KMS-11 (cell line): ENCODE measurements around the gene MYO15A.

ENCODE experiments used
- H2AFZ ChIP-seq: fragments of 200-600 bp; sonication (generic); 2 replicates; pipeline ENCODE4 v1.6.1; 2016; ENCODE audit warnings: antibody characterized with exemption, mixed run types, low read depth
- H3K27ac ChIP-seq: fragments of 200-600 bp; sonication (generic); 2 replicates; pipeline ENCODE4 v1.6.1; 2016; ENCODE audit warnings: mild to moderate bottlenecking, mixed run types
- H3K27me3 ChIP-seq: fragments of 200-600 bp; sonication (generic); 2 replicates; pipeline ENCODE4 v1.6.1; 2017; ENCODE audit warnings: mild to moderate bottlenecking, low read depth, mixed run types, moderate library complexity; ENCODE audit not compliant: insufficient read depth
- H3K36me3 ChIP-seq: fragments of 200-600 bp; sonication (generic); 2 replicates; pipeline ENCODE4 v1.6.1; 2017; ENCODE audit warnings: mild to moderate bottlenecking, mixed run types; ENCODE audit not compliant: insufficient read depth
- H3K4me1 ChIP-seq: fragments of 200-600 bp; sonication (generic); 2 replicates; pipeline ENCODE4 v1.6.1; 2016; ENCODE audit warnings: mild to moderate bottlenecking, low read depth, mixed run types; ENCODE audit not compliant: poor library complexity, severe bottlenecking
- H3K4me2 ChIP-seq: fragments of 200-600 bp; sonication (generic); 2 replicates; pipeline ENCODE4 v1.7.0; 2016; ENCODE audit warnings: mild to moderate bottlenecking, mixed run types
- H3K4me3 ChIP-seq: fragments of 200-600 bp; sonication (generic); IDR thresholded peaks from 2 replicates; pipeline ENCODE4 v1.6.1; 2017; ENCODE audit warnings: low read depth, low read length, mixed read lengths; ENCODE audit not compliant: insufficient read depth
- H3K79me2 ChIP-seq: fragments of 200-600 bp; sonication (generic); 2 replicates; pipeline ENCODE4 v1.6.1; 2016; ENCODE audit warnings: low read depth, mixed run types; ENCODE audit not compliant: insufficient read depth
- H3K9ac ChIP-seq: fragments of 200-600 bp; sonication (generic); 2 replicates; pipeline ENCODE4 v1.6.1; 2016; ENCODE audit warnings: mild to moderate bottlenecking, mixed run types
- H4K20me1 ChIP-seq: fragments of 200-600 bp; sonication (generic); 2 replicates; pipeline ENCODE4 v1.6.1; 2016; ENCODE audit warnings: mild to moderate bottlenecking, mixed run types; ENCODE audit not compliant: insufficient read depth
- CTCF ChIP-seq: fragments of 200-600 bp; sonication (generic); conservative IDR thresholded peaks from 2 replicates; pipeline ENCODE4 v1.6.1; 2017; ENCODE audit warnings: low read depth, mild to moderate bottlenecking, antibody characterized with exemption, low read length, moderate library complexity, mixed read lengths

Gene MYO15A

DNA sequence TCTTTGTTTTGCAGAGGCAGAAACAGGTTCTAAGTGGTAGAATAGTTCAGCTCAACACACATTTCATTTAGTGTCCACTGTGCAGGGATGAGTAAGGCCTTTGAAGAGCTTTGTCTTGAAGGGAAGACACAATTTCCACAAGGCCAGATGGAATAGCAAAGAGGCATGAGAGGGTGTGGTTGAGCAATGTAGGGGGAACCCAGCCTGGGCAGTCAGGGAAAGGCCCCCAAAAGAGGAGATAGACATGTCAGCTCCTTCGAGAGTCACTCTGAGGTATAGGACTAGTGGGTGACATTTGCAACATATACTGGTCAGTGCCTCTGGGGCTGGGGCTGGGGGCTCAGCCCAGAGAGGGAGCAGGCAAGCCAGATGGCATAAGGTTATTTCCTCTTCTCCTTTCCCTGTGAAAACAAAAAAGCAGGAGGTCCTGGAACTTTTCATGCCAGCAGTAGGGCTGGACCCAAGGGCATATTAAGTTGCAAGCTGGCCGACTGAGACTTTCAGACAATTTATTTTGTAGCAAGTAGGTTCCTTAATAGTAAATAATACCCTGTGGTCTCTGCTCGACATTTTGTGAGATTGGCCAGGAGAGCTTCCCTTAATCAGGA is 82.2 kb downstream of the MYO15A start:
- H2AFZ ChIP-seq, result no peak overlapping the region
- peaks cover 25% of the 10 kb centered on the region for H3K4me1 ChIP-seq
- H3K4me2 ChIP-seq, result no peak overlapping the region
- TF ChIP-seq CTCF, result no peak
- no peak overlapping the region for H3K9ac ChIP-seq
- H3K27ac ChIP-seq, result no peak overlapping the region
- H3K4me3 ChIP-seq, result no peak overlapping the region
- no peaks in the 10 kb centered on the region; the same call in 1 of the 2 replicates for H4K20me1 ChIP-seq
- H3K27me3 ChIP-seq, result no peaks in the 10 kb centered on the region
- H3K36me3 ChIP-seq, result 0 out of 2 replicates have a peak, but pooled peaks cover 2% of the 10 kb centered on the region
- H3K79me2 ChIP-seq, result peaks cover 51% of the 10 kb centered on the region

DNA sequence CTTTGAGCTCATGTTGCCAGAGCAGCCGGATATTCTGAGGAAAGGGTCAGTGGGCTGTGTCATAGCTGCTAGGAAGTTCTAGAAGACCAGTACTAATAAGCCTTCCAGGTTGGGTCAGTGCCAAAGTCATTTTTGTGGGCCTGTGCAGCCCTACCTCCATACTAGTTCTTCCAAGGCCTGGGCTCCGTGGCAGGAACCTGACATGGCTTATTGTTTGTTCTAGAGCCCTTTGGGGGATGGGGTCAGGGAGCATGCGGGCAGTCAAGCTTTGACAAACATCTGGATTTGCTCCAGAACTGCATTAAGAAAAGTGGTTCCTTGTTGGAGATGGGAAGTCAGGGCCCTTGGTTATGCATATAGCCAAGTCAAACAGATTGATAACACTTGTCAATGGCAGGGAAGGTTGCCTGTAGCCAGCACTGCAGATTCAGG is 82.7 kb downstream of the MYO15A start:
- no peaks in the 10 kb centered on the region for H3K27me3 ChIP-seq
- H4K20me1 ChIP-seq, result no peaks in the 10 kb centered on the region; the same call in 1 of the 2 replicates
- H3K27ac ChIP-seq, result no peak overlapping the region
- H3K36me3 ChIP-seq, result 0 out of 2 replicates have a peak, but pooled peaks cover 4% of the 10 kb centered on the region
- H3K4me2 ChIP-seq, result no peak overlapping the region
- H3K4me3 ChIP-seq, result no peak overlapping the region
- no peak for TF ChIP-seq CTCF
- H3K9ac ChIP-seq, result no peak overlapping the region
- H3K4me1 ChIP-seq, result peaks cover 20% of the 10 kb centered on the region
- H3K79me2 ChIP-seq, result peaks cover 46% of the 10 kb centered on the region
- no peak overlapping the region for H2AFZ ChIP-seq

GRCh38 chr17:18191967-18192366 is 83.4 kb downstream of the MYO15A start:
- no peak for TF ChIP-seq CTCF
- H3K27me3 ChIP-seq, result no peaks in the 10 kb centered on the region
- H3K79me2 ChIP-seq, result peaks cover 38% of the 10 kb centered on the region
- H3K4me3 ChIP-seq, result no peak overlapping the region
- H2AFZ ChIP-seq, result no peak overlapping the region
- no peaks in the 10 kb centered on the region for H4K20me1 ChIP-seq
- H3K4me1 ChIP-seq, result peaks cover 12% of the 10 kb centered on the region
- no peak overlapping the region for H3K27ac ChIP-seq
- 0 out of 2 replicates have a peak, but pooled peaks cover 4% of the 10 kb centered on the region for H3K36me3 ChIP-seq
- H3K9ac ChIP-seq, result no peak overlapping the region
- no peak overlapping the region for H3K4me2 ChIP-seq

GRCh38 chr17:18194394-18194793 is 85.8 kb downstream of the MYO15A start:
- H2AFZ ChIP-seq, result no peak overlapping the region
- H4K20me1 ChIP-seq, result no peaks in the 10 kb centered on the region
- H3K79me2 ChIP-seq, result peaks cover 15% of the 10 kb centered on the region; the same call in 1 of the 2 replicates
- no peaks in the 10 kb centered on the region for H3K4me1 ChIP-seq
- H3K4me3 ChIP-seq, result no peak overlapping the region
- no peak overlapping the region for H3K4me2 ChIP-seq
- 0 out of 2 replicates have a peak, but pooled peaks cover 4% of the 10 kb centered on the region for H3K36me3 ChIP-seq
- H3K9ac ChIP-seq, result no peak overlapping the region
- no peaks in the 10 kb centered on the region for H3K27me3 ChIP-seq
- no peak overlapping the region for H3K27ac ChIP-seq
- TF ChIP-seq CTCF, result no peak
